HEK293 (cell line): ENCODE measurements around the gene LYZL6.

Experiments used
- ZEB2 ChIP-seq: fragments of 450-650 bp; formaldehyde crosslinking; IDR thresholded peaks from 2 replicates; pipeline ENCODE4 v1.5.1; 2016; ENCODE audit warnings: missing biosample characterization, missing genetic modification characterization
- ZNF335 ChIP-seq: fragments of 450-650 bp; formaldehyde crosslinking; conservative IDR thresholded peaks from 2 replicates; pipeline ENCODE4 v1.5.1; 2016; ENCODE audit warnings: missing biosample characterization, missing genetic modification characterization
- ZNF501 ChIP-seq: fragments of 450-650 bp; formaldehyde crosslinking; IDR thresholded peaks from 2 replicates; pipeline ENCODE4 v1.5.1; 2016; ENCODE audit warnings: missing biosample characterization, missing genetic modification characterization
- TF ChIP-seq, protein P1 (sequence below): fragments of 450-650 bp; formaldehyde crosslinking; IDR thresholded peaks from 2 replicates; pipeline ENCODE4 v1.5.1; 2016; ENCODE audit warnings: missing biosample characterization, missing genetic modification characterization

DNA sequence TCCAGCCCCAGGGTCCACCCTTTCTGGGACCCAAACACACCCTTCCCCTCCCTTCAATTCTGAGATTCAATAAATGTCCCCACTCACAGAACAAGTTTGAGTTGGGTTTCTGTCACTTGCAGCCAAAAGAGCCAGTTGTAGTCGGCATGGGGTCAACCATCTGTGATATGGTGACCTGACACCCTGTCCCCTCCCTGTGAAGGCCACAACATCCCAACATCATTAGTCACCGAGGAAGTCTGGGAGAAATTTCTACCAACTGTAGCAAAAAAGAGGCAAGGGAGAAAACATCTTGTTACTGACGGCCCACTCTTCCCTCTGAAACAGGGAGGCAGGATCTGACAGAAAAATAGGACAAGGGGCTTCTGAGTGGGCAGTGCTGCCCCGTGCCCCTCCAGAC lies 638 bp upstream of the LYZL6 start:
- TF ChIP-seq ZNF501 (tag by site-specific recombination) (no peak), ZEB2 (tag by site-specific recombination) (no peak), ZNF335 (tag by site-specific recombination) (no peak)
- TF ChIP-seq, protein P1, sequence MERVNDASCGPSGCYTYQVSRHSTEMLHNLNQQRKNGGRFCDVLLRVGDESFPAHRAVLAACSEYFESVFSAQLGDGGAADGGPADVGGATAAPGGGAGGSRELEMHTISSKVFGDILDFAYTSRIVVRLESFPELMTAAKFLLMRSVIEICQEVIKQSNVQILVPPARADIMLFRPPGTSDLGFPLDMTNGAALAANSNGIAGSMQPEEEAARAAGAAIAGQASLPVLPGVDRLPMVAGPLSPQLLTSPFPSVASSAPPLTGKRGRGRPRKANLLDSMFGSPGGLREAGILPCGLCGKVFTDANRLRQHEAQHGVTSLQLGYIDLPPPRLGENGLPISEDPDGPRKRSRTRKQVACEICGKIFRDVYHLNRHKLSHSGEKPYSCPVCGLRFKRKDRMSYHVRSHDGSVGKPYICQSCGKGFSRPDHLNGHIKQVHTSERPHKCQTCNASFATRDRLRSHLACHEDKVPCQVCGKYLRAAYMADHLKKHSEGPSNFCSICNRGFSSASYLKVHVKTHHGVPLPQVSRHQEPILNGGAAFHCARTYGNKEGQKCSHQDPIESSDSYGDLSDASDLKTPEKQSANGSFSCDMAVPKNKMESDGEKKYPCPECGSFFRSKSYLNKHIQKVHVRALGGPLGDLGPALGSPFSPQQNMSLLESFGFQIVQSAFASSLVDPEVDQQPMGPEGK: no peak
